Spleen (tissue), 7 donors: ENCODE results near the gene SLC6A20.

ENCODE experiments used
- POLR2A ChIP-seq, 3 donors: fragments of 450-650 bp; IDR thresholded peaks; one replicate each; pipeline ENCODE4 v1.5.1; 2017; ENCODE audit warnings: antibody characterized with exemption in 3 of 3, mild to moderate bottlenecking in 1 of 3
- TF ChIP-seq, protein P1 (sequence below), 11 experiments: fragments of 200-600 bp in 7 of 11; fragments of 450-650 bp in 4 of 11; sonication (generic) in 4 of 11; IDR thresholded peaks in 8 of 11; conservative IDR thresholded peaks in 3 of 11; 1 replicate in 7 of 11; 2 replicates in 4 of 11; pipeline versions ENCODE4 v1.4.0 to v1.8.0; 2016 to 2021; ENCODE audit warnings: antibody characterized with exemption in 11 of 11, inconsistent platforms in 4 of 11, mild to moderate bottlenecking in 1 of 11
- donor health status: DM: no; HTN: no; CAD: no; lungs with moderate emphysema.
- donor health status: DM: no; HTN: no; CAD: no.
- donor health status: DM: no; HTN: no; CAD: no.

GRCh38 chr3:45775571-45776300, 20.6 kb downstream of the SLC6A20 start:
- TF ChIP-seq, protein P1, sequence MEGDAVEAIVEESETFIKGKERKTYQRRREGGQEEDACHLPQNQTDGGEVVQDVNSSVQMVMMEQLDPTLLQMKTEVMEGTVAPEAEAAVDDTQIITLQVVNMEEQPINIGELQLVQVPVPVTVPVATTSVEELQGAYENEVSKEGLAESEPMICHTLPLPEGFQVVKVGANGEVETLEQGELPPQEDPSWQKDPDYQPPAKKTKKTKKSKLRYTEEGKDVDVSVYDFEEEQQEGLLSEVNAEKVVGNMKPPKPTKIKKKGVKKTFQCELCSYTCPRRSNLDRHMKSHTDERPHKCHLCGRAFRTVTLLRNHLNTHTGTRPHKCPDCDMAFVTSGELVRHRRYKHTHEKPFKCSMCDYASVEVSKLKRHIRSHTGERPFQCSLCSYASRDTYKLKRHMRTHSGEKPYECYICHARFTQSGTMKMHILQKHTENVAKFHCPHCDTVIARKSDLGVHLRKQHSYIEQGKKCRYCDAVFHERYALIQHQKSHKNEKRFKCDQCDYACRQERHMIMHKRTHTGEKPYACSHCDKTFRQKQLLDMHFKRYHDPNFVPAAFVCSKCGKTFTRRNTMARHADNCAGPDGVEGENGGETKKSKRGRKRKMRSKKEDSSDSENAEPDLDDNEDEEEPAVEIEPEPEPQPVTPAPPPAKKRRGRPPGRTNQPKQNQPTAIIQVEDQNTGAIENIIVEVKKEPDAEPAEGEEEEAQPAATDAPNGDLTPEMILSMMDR (IDR thresholded peaks at IDR 0.05 in 8 of 11, conservative IDR thresholded peaks at IDR 0.05 in 3 of 11) = no peak
- no peak for TF ChIP-seq POLR2A (IDR thresholded peaks at IDR 0.05)
